Right atrium auricular region (tissue), 2 donors: ENCODE data around the gene IQGAP2. TPM values are rescaled to one million over a fixed set of nuclear protein-coding genes. Genes with fewer than 3 reads are reported as not detected.

ENCODE experiments used
- DNase-seq: peaks from one replicate; pipeline ENCODE4 v3.0.0-alpha.2; 2019; ENCODE audit warnings: low spot score
- H3K27ac ChIP-seq, 2 donors: fragments of 200-600 bp; sonication (generic); 1 replicate in 1 of 2; 2 replicates in 1 of 2; pipeline ENCODE4 v1.5.1; 2016 to 2019
- H3K27me3 ChIP-seq, 2 donors: fragments of 200-600 bp; sonication (generic); one replicate each; pipeline versions ENCODE4 v1.5.1 to v1.6.0; 2017 to 2019
- H3K36me3 ChIP-seq: fragments of 200-600 bp; sonication (generic); one replicate; pipeline ENCODE4 v1.5.1; 2016
- H3K4me1 ChIP-seq, 2 donors: fragments of 200-600 bp; sonication (generic); one replicate each; pipeline versions ENCODE4 v1.5.1 to v1.6.0; 2017 to 2019
- H3K4me3 ChIP-seq, 2 donors: fragments of 200-600 bp; sonication (generic); 1 replicate in 1 of 2; 2 replicates in 1 of 2; pipeline ENCODE4 v1.5.1; 2017 to 2019; ENCODE audit warnings: mild to moderate bottlenecking in 1 of 2, moderate library complexity in 1 of 2
- H3K9me3 ChIP-seq, 2 donors: fragments of 200-600 bp; sonication (generic); one replicate each; pipeline ENCODE4 v1.5.1; 2019
- CTCF ChIP-seq, 2 donors: fragments of 200-600 bp; sonication (generic); IDR thresholded peaks; one replicate each; pipeline ENCODE4 v1.5.1; 2019; ENCODE audit warnings: antibody characterized with exemption in 2 of 2
- total RNA-seq, 2 donors: library from RNA; depleted of rRNA; stranded (reverse); fragments of >200 nt; gene quantifications; one replicate each; pipeline ENCODE4 v1.1.0, GENCODE V29; 2016

The IQGAP2 gene
- total RNA-seq, 2 donors from 2014 or later = 5.4 to 12.3 TPM

- Histone ChIP-seq H3K9me3 (no peaks in the 10 kb centered on the region), H3K36me3 (no peaks in the 10 kb centered on the region), H3K27me3 (no peaks in the 10 kb centered on the region), H3K27ac (no peak overlapping the region), H3K4me3 (no peak overlapping the region), H3K4me1 (no peaks in the 10 kb centered on the region)
- no peak for DNase-seq
- no peak for TF ChIP-seq CTCF (IDR thresholded peaks at IDR 0.05)
These were observed 298.2 kb downstream of the IQGAP2 start for GRCh38 chr5:76701298-76701697.

GRCh38 chr5:76703707-76704106 lies 300.6 kb downstream of the IQGAP2 start:
- Histone ChIP-seq H3K27me3 (no peaks in the 10 kb centered on the region), H3K36me3 (no peaks in the 10 kb centered on the region), H3K4me1 (no peaks in the 10 kb centered on the region), H3K4me3 (no peak overlapping the region), H3K9me3 (no peaks in the 10 kb centered on the region), H3K27ac (no peak overlapping the region)
- no peak for DNase-seq
- TF ChIP-seq CTCF (IDR thresholded peaks at IDR 0.05) = no peak

GRCh38 chr5:76704131-76704663 lies 301.1 kb downstream of the IQGAP2 start:
- no peak for TF ChIP-seq CTCF (IDR thresholded peaks at IDR 0.05)
- H3K4me3 ChIP-seq = no peak overlapping the region

GRCh38 chr5:76705574-76705973 lies 302.5 kb downstream of the IQGAP2 start:
- Histone ChIP-seq H3K36me3 (no peaks in the 10 kb centered on the region), H3K9me3 (no peaks in the 10 kb centered on the region), H3K4me3 (no peak overlapping the region), H3K27ac (no peak overlapping the region), H3K27me3 (no peaks in the 10 kb centered on the region), H3K4me1 (no peaks in the 10 kb centered on the region)
- no peak for DNase-seq
- no peak for TF ChIP-seq CTCF (IDR thresholded peaks at IDR 0.05)

More at GRCh38 chr5:76704131-76704663, 301.1 kb downstream of the IQGAP2 start:
- Histone ChIP-seq H3K9me3 (no peaks in the 10 kb centered on the region), H3K36me3 (no peaks in the 10 kb centered on the region), H3K27ac (no peak overlapping the region), H3K27me3 (no peaks in the 10 kb centered on the region), H3K4me1 (no peaks in the 10 kb centered on the region)
- DNase-seq = no peak

- no peak for DNase-seq
- Histone ChIP-seq H3K27me3 (peaks cover 0 to 3% of the 10 kb centered on the region in 2 donors), H3K4me3 (no peak overlapping the region), H3K4me1 (no peaks in the 10 kb centered on the region), H3K9me3 (no peaks in the 10 kb centered on the region), H3K36me3 (no peaks in the 10 kb centered on the region), H3K27ac (no peak overlapping the region)
- TF ChIP-seq CTCF (IDR thresholded peaks at IDR 0.05) = no peak
These were observed 306.7 kb downstream of the IQGAP2 start for GRCh38 chr5:76709762-76710161.

- H3K27ac ChIP-seq = no peak overlapping the region
- no peak for TF ChIP-seq CTCF (IDR thresholded peaks at IDR 0.05)
- peaks cover 0 to 5% of the 10 kb centered on the region in 2 donors for H3K27me3 ChIP-seq
- peaks cover 0 to 9% of the 10 kb centered on the region in 2 donors for H3K4me1 ChIP-seq
- H3K4me3 ChIP-seq = no peak overlapping the region
- DNase-seq = no peak
- no peaks in the 10 kb centered on the region for H3K36me3 ChIP-seq
- H3K9me3 ChIP-seq = no peaks in the 10 kb centered on the region
These were observed 307.9 kb downstream of the IQGAP2 start for GRCh38 chr5:76710991-76711390.
